ENCODE data around the gene TRIM32. TPM values are rescaled to one million over a fixed set of nuclear protein-coding genes. Genes with fewer than 3 reads are reported as not detected.

The TRIM32 gene
- total RNA-seq, 1 experiment from 2014 or later = 29.8 TPM

GRCh38 chr9:116697362-116697761, 10.3 kb downstream of the TRIM32 start:
- in situ Hi-C loops (cut with HindIII; ENCODE audit: low pct_unique_long_range_greater_than_20kb, low sequenced_read_pairs) = no loop called here
- DNase-seq (ENCODE audit: low read depth, low spot score) = peak; percentile 51

GRCh38 chr9:116697887-116698286, 10.8 kb downstream of the TRIM32 start:
- no peak for DNase-seq (ENCODE audit: low read depth, low spot score)
- in situ Hi-C loops (cut with HindIII; ENCODE audit: low pct_unique_long_range_greater_than_20kb, low sequenced_read_pairs) = no loop called here

- in situ Hi-C loops (cut with HindIII; ENCODE audit: low pct_unique_long_range_greater_than_20kb, low sequenced_read_pairs) = no loop called here
- no peak for DNase-seq (ENCODE audit: low read depth, low spot score)
These were observed 13.2 kb downstream of the TRIM32 start for GRCh38 chr9:116700279-116700678.

GRCh38 chr9:116700882-116701865, 14.1 kb downstream of the TRIM32 start:
- DNase-seq (ENCODE audit: low read depth, low spot score) = no peak
- in situ Hi-C loops (cut with HindIII; ENCODE audit: low pct_unique_long_range_greater_than_20kb, low sequenced_read_pairs) = no loop called here

- in situ Hi-C loops (cut with HindIII; ENCODE audit: low pct_unique_long_range_greater_than_20kb, low sequenced_read_pairs) = no loop called here
- no peak for DNase-seq (ENCODE audit: low read depth, low spot score)
These were observed 15.0 kb downstream of the TRIM32 start for GRCh38 chr9:116701940-116702642.

GRCh38 chr9:116703634-116704033, 16.5 kb downstream of the TRIM32 start:
- no peak for DNase-seq (ENCODE audit: low read depth, low spot score)
- in situ Hi-C loops (cut with HindIII; ENCODE audit: low pct_unique_long_range_greater_than_20kb, low sequenced_read_pairs) = no loop called here

- DNase-seq (ENCODE audit: low read depth, low spot score) = no peak
- in situ Hi-C loops (cut with HindIII; ENCODE audit: low pct_unique_long_range_greater_than_20kb, low sequenced_read_pairs) = no loop called here
These were observed 17.4 kb downstream of the TRIM32 start for GRCh38 chr9:116704470-116704869.

GRCh38 chr9:116705531-116705930, 18.4 kb downstream of the TRIM32 start:
- in situ Hi-C loops (cut with HindIII; ENCODE audit: low pct_unique_long_range_greater_than_20kb, low sequenced_read_pairs) = no loop called here

GRCh38 chr9:116706310-116707290, 19.5 kb downstream of the TRIM32 start:
- DNase-seq (ENCODE audit: low read depth, low spot score) = no peak

More at GRCh38 chr9:116705531-116705930, 18.4 kb downstream of the TRIM32 start:
- DNase-seq (ENCODE audit: low read depth, low spot score) = no peak

GRCh38 chr9:116712781-116713180, 25.7 kb downstream of the TRIM32 start:
- in situ Hi-C loops (cut with HindIII; ENCODE audit: low pct_unique_long_range_greater_than_20kb, low sequenced_read_pairs) = no loop called here
- DNase-seq (ENCODE audit: low read depth, low spot score) = no peak

More at GRCh38 chr9:116706310-116707290, 19.5 kb downstream of the TRIM32 start:
- in situ Hi-C loops (cut with HindIII; ENCODE audit: low pct_unique_long_range_greater_than_20kb, low sequenced_read_pairs) = no loop called here

- DNase-seq (ENCODE audit: low read depth, low spot score) = no peak
- in situ Hi-C loops (cut with HindIII; ENCODE audit: low pct_unique_long_range_greater_than_20kb, low sequenced_read_pairs) = no loop called here
These were observed 26.2 kb downstream of the TRIM32 start for GRCh38 chr9:116713271-116713670.

- no peak for DNase-seq (ENCODE audit: low read depth, low spot score)
- in situ Hi-C loops (cut with HindIII; ENCODE audit: low pct_unique_long_range_greater_than_20kb, low sequenced_read_pairs) = no loop called here
These were observed 28.6 kb downstream of the TRIM32 start for GRCh38 chr9:116715751-116716150.

GRCh38 chr9:116716438-116716837, 29.3 kb downstream of the TRIM32 start:
- in situ Hi-C loops (cut with HindIII; ENCODE audit: low pct_unique_long_range_greater_than_20kb, low sequenced_read_pairs) = no loop called here
- no peak for DNase-seq (ENCODE audit: low read depth, low spot score)

- in situ Hi-C loops (cut with HindIII; ENCODE audit: low pct_unique_long_range_greater_than_20kb, low sequenced_read_pairs) = no loop called here
- no peak for DNase-seq (ENCODE audit: low read depth, low spot score)
These were observed 30.0 kb downstream of the TRIM32 start for GRCh38 chr9:116717150-116717549.

- no peak for DNase-seq (ENCODE audit: low read depth, low spot score)
- in situ Hi-C loops (cut with HindIII; ENCODE audit: low pct_unique_long_range_greater_than_20kb, low sequenced_read_pairs) = no loop called here
These were observed 31.0 kb downstream of the TRIM32 start for GRCh38 chr9:116718111-116718510.

- DNase-seq (ENCODE audit: low read depth, low spot score) = no peak
- in situ Hi-C loops (cut with HindIII; ENCODE audit: low pct_unique_long_range_greater_than_20kb, low sequenced_read_pairs) = no loop called here
These were observed 33.0 kb downstream of the TRIM32 start for GRCh38 chr9:116720111-116720510.

GRCh38 chr9:116721411-116721810, 34.3 kb downstream of the TRIM32 start:
- in situ Hi-C loops (cut with HindIII; ENCODE audit: low pct_unique_long_range_greater_than_20kb, low sequenced_read_pairs) = no loop called here
- DNase-seq (ENCODE audit: low read depth, low spot score) = no peak

Measured in SK-MEL-5 (cell line).